SIG-M5 (cell line): Measurements from ENCODE around the gene SHMT1.
"Not testable (repeated sequence)": the region's sequence is repeated elsewhere in the genome, so short reads cannot be mapped to it uniquely, and the experiment has no call there.

Experiments
- DNase-seq: peaks from one replicate; lab custom pipeline; 2025; lab: John Stamatoyannopoulos, UW

The SHMT1 gene

GRCh38 chr17:18378205-18378505, 14.8 kb upstream of the SHMT1 start:
- no peak for DNase-seq

- DNase-seq, result no peak
These were observed 14.3 kb upstream of the SHMT1 start, which contains the start of gene EVPLL for GRCh38 chr17:18377437-18378204. EVPLL (plus strand) TSS chr17:18377778; CDS start chr17:18380938, 3,160 bp downstream.

- no peak for DNase-seq
These were observed 10.9 kb upstream of the SHMT1 start for GRCh38 chr17:18374216-18374615.

- not testable (repeated sequence) for DNase-seq
These were observed 9.8 kb upstream of the SHMT1 start for GRCh38 chr17:18373181-18373580.

GRCh38 chr17:18371455-18371854, 8.1 kb upstream of the SHMT1 start:
- DNase-seq, result no peak

GRCh38 chr17:18370761-18371160, 7.4 kb upstream of the SHMT1 start:
- no peak for DNase-seq

- no peak for DNase-seq
These were observed 5.6 kb upstream of the SHMT1 start for GRCh38 chr17:18368946-18369345.

GRCh38 chr17:18364166-18364565, 816 bp upstream of the SHMT1 start:
- DNase-seq, result no peak

GRCh38 chr17:18362698-18363100, 651 bp downstream of the SHMT1 start:
- no peak for DNase-seq

GRCh38 chr17:18361837-18362697, 1.3 kb downstream of the SHMT1 start:
- no peak for DNase-seq

GRCh38 chr17:18360518-18360917, 2.8 kb downstream of the SHMT1 start:
- DNase-seq, result no peak

- DNase-seq, result no peak
These were observed 6.7 kb downstream of the SHMT1 start for GRCh38 chr17:18356624-18357023.

GRCh38 chr17:18353541-18353940, 9.8 kb downstream of the SHMT1 start:
- no peak for DNase-seq

GRCh38 chr17:18344021-18344420, 19.3 kb downstream of the SHMT1 start:
- no peak for DNase-seq

- no peak for DNase-seq
These were observed 23.4 kb downstream of the SHMT1 start for GRCh38 chr17:18339933-18340332.

- not testable (repeated sequence) for DNase-seq
These were observed 25.2 kb downstream of the SHMT1 start for GRCh38 chr17:18338158-18338557.

GRCh38 chr17:18332909-18333489, 30.4 kb downstream of the SHMT1 start:
- no peak for DNase-seq

GRCh38 chr17:18331879-18332278, 31.5 kb downstream of the SHMT1 start:
- DNase-seq, result no peak

GRCh38 chr17:18328643-18329204, 34.6 kb downstream of the SHMT1 start:
- no peak for DNase-seq

- no peak for DNase-seq
These were observed 35.8 kb downstream of the SHMT1 start for GRCh38 chr17:18327556-18327955.

GRCh38 chr17:18327093-18327492, 36.3 kb downstream of the SHMT1 start:
- no peak for DNase-seq

GRCh38 chr17:18326572-18326971, 36.8 kb downstream of the SHMT1 start:
- no peak for DNase-seq

- DNase-seq, result no peak
These were observed 37.3 kb downstream of the SHMT1 start for GRCh38 chr17:18326039-18326438.
